Activated T-cell treated with anti-CD3 and anti-CD28 coated beads, Interleukin-2, amount 50 U/mL, for 1 hour (primary cell): ENCODE data around the gene IFNE.

Experiments
- DNase-seq: peaks from one replicate; pipeline ENCODE4 v3.0.0-alpha.2; 2020

IFNE gene

DNA sequence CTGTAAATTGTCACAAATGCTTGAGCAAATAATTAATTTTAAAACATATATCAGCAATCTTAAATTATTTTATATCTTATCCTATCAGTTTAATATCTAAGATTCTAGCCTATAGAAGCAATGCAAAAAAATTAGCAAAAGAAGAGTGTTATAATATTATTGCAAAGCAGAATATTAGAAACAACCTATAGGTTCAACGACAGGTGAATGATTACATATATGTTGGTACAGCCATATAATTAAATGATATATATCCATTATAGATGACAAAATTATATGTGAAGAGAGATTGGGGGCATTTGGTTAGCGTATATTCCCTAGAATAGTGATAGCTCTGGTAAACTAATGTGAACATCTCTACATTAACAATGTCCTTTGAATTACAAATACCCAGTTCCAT lies at the start of gene IFNE:
Gene IFNE, minus strand, starts transcription at position 101 of the 400 bp plus-strand sequence. CDS start 619 bp downstream, outside the sequence.
- no peak for DNase-seq

DNA sequence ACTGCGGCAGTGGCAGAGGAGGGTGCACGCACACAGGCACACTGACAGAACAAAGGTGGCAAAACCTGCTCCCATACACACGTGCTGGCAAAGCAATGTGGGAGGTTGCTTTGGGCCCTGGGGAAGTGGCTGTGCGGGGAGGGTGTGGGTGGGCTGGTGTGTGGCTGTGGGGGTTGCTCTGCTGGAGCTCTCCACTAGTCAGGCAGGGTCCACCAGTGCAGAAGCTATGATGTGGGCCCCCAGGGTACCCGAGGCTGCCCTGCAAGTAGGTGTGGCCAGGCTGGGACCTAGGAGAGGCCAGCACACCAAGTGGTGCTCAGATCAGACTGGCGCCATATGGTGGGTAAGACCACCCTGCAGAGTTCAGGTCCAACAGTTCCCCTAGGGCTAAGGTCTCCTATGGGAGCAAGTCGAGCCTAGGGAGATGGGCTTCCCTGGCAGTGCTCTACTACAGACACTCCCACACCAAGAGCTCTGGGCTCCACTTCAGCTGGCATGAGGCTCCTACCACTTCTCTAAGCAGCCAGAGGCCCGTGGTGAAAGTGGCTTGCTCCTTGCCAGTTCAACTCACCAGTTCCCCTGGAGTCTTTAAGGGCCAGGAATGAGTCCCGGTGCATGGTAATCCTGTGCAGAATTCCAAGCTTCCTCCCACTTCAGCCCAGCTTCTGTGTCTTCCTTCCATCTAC lies 46.2 kb upstream of the IFNE start:
- no peak for DNase-seq

DNA sequence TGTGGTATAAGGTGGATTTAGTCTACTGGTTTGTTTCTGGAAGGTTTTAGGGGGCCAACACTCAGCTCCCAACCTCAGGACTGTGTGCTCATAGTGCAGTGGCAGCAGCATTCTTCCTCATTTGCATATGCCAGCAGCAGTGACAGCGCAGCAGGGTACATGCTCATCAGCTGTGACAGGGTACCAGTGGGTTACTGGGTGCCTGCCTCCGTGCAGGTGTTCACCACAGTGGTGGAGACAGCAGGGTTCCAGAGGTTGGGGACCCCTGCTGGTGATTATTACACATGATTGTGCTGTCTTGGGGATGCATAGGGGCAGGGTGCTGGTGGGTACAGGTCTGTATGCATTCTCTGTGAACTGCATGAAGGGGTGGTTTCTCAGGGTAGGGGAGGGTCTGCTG lies 45.5 kb upstream of the IFNE start:
- DNase-seq = no peak

DNA sequence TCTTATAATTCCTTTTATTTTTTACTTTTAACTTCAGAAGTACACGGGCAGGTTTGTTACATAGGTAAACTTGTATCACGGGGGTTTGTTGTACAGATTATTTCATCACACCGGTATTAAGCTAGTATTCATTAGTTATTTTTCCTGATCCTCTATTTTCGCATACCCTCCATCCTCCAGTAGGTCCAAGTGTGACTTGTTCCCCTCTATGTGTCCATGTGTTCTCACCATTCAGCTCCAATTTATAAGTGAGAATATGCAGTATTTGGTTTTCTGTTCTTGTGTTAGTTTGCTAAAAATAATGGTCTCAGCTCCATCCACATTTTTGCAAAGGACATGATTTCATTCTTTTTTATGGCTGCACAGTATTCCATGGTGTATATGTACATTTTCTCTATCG lies 43.1 kb upstream of the IFNE start:
- no peak for DNase-seq

DNA sequence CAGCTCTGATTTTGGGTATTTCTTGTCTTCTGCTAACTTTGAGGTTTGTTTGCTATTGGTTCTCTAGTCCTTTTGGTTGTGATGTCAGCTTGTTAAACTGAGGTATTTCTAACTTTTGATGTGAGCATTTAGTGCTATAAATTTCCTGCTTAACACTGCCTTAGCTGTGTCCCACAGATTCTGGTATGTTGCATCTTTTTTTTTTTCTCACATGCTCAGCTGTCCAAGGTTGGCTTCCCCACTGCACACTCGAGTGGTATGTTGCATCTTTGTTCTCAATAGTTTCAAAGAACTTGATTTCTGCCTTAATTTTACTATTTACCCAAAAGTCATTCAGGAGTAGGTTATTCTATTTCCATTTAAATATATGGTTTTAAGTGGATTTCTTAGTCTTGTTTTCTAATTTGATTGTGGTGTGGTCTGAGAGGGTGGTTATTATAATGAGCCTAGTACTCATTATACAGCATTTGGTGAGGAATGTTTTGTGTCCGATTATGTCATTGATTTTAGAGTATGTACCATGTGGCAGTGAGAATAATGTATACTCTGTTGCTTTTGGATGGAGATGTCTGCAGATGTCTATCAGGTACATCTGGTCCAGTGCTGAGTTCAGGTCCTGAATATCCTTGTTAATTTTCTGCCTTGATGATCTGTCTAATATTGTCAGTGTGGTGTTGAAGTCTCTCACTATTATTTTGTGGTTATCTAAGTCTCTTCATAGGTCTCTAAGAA lies 42.2 kb upstream of the IFNE start:
- DNase-seq = no peak

GRCh38 chr9:21523021-21524014 lies 41.2 kb upstream of the IFNE start:
- DNase-seq = no peak

DNA sequence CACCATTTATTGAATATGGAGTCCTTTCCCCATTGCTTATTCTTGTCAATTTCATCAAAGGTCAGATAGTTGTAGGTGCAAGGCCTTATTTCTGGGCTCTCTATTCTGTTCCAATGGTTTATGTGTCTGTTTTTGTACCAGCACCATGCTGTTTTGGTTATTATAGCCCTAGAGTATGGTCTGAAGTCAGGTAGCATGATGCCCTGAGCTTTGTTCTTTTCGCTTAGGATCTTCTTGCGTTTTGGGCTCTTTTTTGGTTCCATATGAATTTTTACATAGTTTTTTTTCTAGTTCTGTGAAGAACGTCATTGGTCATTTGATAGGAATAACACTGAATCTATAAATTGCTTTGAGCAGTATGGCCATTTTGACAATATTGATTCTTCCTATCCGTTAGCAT lies 40.2 kb upstream of the IFNE start:
- DNase-seq = no peak

DNA sequence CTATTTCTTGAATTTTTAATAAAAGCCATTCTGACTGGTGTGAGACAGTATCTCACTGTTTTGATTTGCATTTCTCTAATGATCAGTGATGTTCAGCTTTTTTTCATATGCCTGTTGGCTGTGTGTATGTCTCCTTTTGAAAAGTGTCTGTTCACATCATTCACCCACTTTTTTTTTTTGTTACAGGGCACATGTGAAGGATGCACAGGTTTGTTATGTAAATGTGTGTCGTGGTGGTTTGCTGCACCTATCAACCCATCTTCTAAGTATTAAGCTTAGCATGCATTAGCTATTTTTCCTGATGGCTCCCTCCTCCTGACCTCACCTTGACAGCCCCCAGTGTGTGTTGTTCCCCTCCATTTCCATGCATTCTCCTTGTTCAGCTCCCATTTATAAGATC lies 39.3 kb upstream of the IFNE start:
- no peak for DNase-seq

DNA sequence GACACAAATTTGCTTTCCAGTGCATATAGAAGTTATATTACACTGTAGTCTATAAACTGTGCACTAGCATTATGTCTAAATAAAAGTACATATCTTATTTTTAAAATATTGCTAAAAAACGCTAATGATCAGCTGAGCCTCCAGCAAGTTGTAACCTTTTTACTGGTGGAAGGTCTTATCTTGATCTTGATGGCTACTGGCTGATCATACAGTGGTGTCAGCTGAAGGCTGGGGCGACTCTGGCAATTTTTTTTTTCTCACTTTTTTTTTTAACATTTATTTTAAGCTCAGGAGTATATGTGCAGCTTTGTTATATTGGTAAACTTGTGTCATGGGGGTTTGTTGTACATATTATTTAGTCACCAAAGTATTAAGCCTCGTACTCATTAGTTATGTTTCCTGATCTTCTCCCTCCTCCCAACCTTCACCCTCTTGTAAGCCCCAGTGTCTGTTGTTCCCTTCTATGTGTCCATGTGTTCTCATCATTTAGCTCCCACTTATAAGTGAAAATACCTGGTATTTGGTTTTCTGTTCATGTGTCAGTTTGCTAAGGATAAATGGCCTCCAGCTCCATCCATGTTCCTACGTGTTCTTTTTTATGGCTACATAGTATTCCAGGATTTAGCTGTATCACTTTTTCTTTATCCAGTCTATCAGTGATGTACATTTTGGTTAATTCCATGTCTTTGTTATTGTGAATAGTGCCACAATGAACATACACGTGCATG lies 38.6 kb upstream of the IFNE start:
- no peak for DNase-seq

- DNase-seq = no peak
Measured at GRCh38 chr9:21519855-21520434, 37.8 kb upstream of the IFNE start.

DNA sequence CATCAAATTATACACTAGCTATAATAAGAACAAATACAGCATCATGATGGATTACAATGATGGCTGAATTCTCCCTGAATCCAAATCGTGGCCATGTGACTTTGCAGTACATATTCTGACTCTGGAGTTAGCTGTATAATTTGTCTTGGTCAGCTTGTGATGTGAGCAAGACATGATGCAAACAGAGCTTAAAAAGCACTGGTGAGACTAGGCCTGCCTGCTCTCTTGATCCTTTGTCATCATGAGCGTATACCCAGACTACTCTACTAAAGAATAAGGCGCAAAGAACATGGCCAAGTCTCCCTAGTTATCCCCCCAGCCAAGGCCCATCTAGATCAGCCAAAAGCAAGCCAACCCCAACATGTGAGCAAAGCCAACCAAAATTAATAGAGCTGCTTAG lies 34.7 kb upstream of the IFNE start:
- DNase-seq = no peak

- DNase-seq = no peak
Measured at GRCh38 chr9:21513431-21513830, 31.3 kb upstream of the IFNE start.

GRCh38 chr9:21510806-21511205 lies 28.7 kb upstream of the IFNE start:
- no peak for DNase-seq

- no peak for DNase-seq
Measured at GRCh38 chr9:21507483-21507790, 25.3 kb upstream of the IFNE start.

DNA sequence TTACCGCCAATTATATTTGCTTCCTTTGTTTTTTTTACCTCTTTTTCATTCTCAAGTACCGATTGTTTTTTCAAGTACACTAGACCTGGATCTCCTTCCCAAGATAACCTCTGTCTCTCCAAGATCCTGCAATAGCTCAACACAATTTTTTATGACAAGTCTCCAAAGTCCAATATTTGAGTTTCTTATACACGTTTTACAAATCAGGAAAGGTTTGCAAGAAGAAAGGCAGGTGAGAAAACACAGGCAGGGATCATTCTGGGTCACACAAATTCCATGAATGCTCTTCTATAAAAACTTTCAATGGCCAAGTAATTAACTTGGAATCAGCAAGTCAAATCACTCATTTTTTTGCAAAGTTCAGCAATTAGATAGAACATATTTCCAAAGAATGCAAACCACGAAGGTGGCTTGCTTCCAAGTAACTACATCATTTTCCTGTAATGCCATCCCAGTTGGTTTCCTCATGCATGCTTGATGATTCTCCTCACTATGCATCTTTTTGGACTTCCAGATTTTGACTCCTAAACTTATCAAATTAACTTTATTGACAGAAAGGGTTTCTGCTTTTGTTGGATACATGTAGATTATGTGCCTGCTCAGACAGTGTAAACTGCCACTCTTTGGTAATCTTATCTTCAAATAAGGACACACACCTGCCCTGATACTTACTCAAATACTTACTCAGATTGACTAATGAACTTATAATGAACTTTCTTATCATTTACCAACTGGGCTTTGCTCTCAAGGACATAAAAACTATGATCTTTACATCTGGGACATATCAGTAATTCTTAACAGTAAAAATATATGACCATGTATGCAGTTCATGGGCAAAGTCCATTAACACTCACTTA lies 24.7 kb upstream of the IFNE start:
- no peak for DNase-seq

GRCh38 chr9:21505425-21506179 lies 23.5 kb upstream of the IFNE start:
- DNase-seq = no peak

GRCh38 chr9:21504894-21505293 lies 22.8 kb upstream of the IFNE start:
- DNase-seq = no peak

- DNase-seq = no peak
Measured at GRCh38 chr9:21504113-21504512, 22.0 kb upstream of the IFNE start.

- DNase-seq = no peak
Measured at GRCh38 chr9:21502586-21502985, 20.5 kb upstream of the IFNE start.

GRCh38 chr9:21499912-21500311 lies 17.8 kb upstream of the IFNE start:
- no peak for DNase-seq

- no peak for DNase-seq
Measured at GRCh38 chr9:21491756-21492155, 9.6 kb upstream of the IFNE start.
